PC-9 (cell line): ENCODE measurements around the gene HNRNPH3. TPM values are rescaled to one million over a fixed set of nuclear protein-coding genes. Genes with fewer than 3 reads are reported as not detected.

Experiments
- BruUV-seq: library from RNA; stranded (reverse); fragments of 400-500 nt; replicated peaks from 2 replicates; lab custom pipeline; 2021; lab: Mats Ljungman, UMichigan
- CTCF ChIA-PET: fragments of 300-600 bp; sonication (Branson Sonifier 250); formaldehyde crosslinking; loops from one replicate; lab custom pipeline; 2022; ENCODE audit warnings: antibody characterized with exemption; lab: Charles Lee
- POLR2A ChIA-PET: fragments of 300-600 bp; sonication (Branson Sonifier 250); formaldehyde crosslinking; loops from one replicate; lab custom pipeline; 2022; ENCODE audit warnings: antibody characterized with exemption; ENCODE audit not compliant: unreplicated experiment; lab: Charles Lee
- DNase-seq, 2 experiments: peaks; one replicate each; pipeline versions ENCODE4 v3.0.0 to v3.0.0-alpha.2; 2015 to 2022; ENCODE audit warnings: mixed read lengths in 1 of 2
- H2AFZ ChIP-seq: fragments of 200-600 bp; sonication (generic); 2 replicates; pipeline ENCODE4 v1.8.1; 2017; ENCODE audit warnings: antibody characterized with exemption
- H3F3A ChIP-seq: fragments of 200-600 bp; sonication (generic); 2 replicates; pipeline ENCODE4 v1.8.1; 2017; ENCODE audit warnings: antibody characterized with exemption, mild to moderate bottlenecking, low read depth; ENCODE audit not compliant: insufficient read depth
- H3K27ac ChIP-seq: fragments of 200-600 bp; sonication (generic); 2 replicates; pipeline ENCODE4 v1.6.1; 2016; ENCODE audit warnings: mixed run types
- H3K27me3 ChIP-seq: fragments of 200-600 bp; sonication (generic); 2 replicates; pipeline ENCODE4 v1.6.1; 2016; ENCODE audit warnings: low read depth, mixed run types; ENCODE audit not compliant: insufficient read depth
- H3K36me3 ChIP-seq: fragments of 200-600 bp; sonication (generic); 2 replicates; pipeline ENCODE4 v1.6.1; 2016; ENCODE audit warnings: low read depth, mixed run types
- H3K4me1 ChIP-seq: fragments of 200-600 bp; sonication (generic); replicated peaks from 2 replicates; pipeline ENCODE4 v1.6.1; 2016; ENCODE audit warnings: mixed run types; ENCODE audit not compliant: insufficient read depth
- H3K4me2 ChIP-seq: fragments of 200-600 bp; sonication (generic); 2 replicates; pipeline ENCODE4 v1.6.1; 2017; ENCODE audit warnings: mixed run types
- H3K4me3 ChIP-seq: fragments of 200-600 bp; sonication (generic); 2 replicates; pipeline ENCODE4 v1.6.1; 2016; ENCODE audit warnings: mixed run types
- H3K79me2 ChIP-seq: fragments of 200-600 bp; sonication (generic); 2 replicates; pipeline ENCODE4 v1.6.1; 2017; ENCODE audit warnings: low read depth, mixed run types
- H3K9me2 ChIP-seq: fragments of 200-600 bp; sonication (generic); 2 replicates; pipeline ENCODE4 v1.8.1; 2017; ENCODE audit warnings: mild to moderate bottlenecking; ENCODE audit not compliant: insufficient read depth
- H3K9me3 ChIP-seq: fragments of 200-600 bp; sonication (generic); 2 replicates; pipeline ENCODE4 v1.8.1; 2016; ENCODE audit warnings: low read depth; ENCODE audit not compliant: insufficient read depth
- H4K20me1 ChIP-seq: fragments of 200-600 bp; sonication (generic); 2 replicates; pipeline ENCODE4 v1.8.1; 2017; ENCODE audit not compliant: insufficient read depth
- EZH2 ChIP-seq: fragments of 200-600 bp; sonication (generic); IDR thresholded peaks from 2 replicates; pipeline ENCODE4 v1.8.0; 2017; ENCODE audit warnings: antibody characterized with exemption, low read depth
- intact Hi-C: fragments of 100-400 bp; cut with micrococcal nuclease; formaldehyde crosslinking; loops from one replicate; pipeline ENCODE4 v1.10.0; 2022; ENCODE audit not compliant: unreplicated experiment
- total RNA-seq: library from RNA; stranded (reverse); gene quantifications from 2 replicates; pipeline ENCODE4 v1.2.3, GENCODE V29; 2021
- TF ChIP-seq, protein P1 (sequence below): fragments of 200-600 bp; sonication (generic); conservative IDR thresholded peaks from 2 replicates; pipeline ENCODE4 v1.6.1; 2017; ENCODE audit warnings: mixed run types, antibody characterized with exemption, mild to moderate bottlenecking, moderate library complexity

Gene HNRNPH3
- total RNA-seq, 1 experiment from 2014 or later, result 175 TPM

DNA sequence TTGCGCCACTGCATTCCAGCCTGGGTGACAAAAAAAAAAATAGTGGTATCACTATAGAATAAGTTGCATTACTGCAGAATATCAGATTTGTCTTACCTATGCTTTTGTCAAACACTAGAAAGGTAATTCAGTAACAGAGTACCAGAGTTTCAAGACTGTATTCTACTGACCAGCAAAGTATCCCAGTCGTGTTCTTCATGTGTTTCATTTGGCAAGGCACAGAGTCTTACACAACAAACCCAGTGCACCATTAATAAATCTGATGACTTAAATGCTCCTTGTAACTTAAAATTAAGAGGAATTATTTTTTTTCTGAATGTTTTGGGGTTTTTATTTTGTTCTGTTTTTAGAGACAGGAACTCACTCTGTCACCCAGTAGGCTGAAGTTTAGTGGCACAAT is 35.3 kb downstream of the HNRNPH3 start:
- Histone ChIP-seq H3K79me2 (no peaks in the 10 kb centered on the region), H3K36me3 (peaks cover 21% of the 10 kb centered on the region), H3K9me3 (0 out of 2 replicates have a peak, but pooled peaks cover 5% of the 10 kb centered on the region), H3K27me3 (no peaks in the 10 kb centered on the region), H3K27ac (no peak overlapping the region), H3K9me2 (no peaks in the 10 kb centered on the region), H3K4me3 (no peak overlapping the region), H4K20me1 (no peaks in the 10 kb centered on the region), H3K4me1 (no peaks in the 10 kb centered on the region), H3F3A (no peaks in the 10 kb centered on the region; the same call in 1 of the 2 replicates), H3K4me2 (no peak overlapping the region), H2AFZ (no peak overlapping the region)
- no TSS peak for BruUV-seq
- intact Hi-C loops, result no loop called here
- POLR2A ChIA-PET, result no interaction called here
- no peak for DNase-seq
- TF ChIP-seq, protein P1, sequence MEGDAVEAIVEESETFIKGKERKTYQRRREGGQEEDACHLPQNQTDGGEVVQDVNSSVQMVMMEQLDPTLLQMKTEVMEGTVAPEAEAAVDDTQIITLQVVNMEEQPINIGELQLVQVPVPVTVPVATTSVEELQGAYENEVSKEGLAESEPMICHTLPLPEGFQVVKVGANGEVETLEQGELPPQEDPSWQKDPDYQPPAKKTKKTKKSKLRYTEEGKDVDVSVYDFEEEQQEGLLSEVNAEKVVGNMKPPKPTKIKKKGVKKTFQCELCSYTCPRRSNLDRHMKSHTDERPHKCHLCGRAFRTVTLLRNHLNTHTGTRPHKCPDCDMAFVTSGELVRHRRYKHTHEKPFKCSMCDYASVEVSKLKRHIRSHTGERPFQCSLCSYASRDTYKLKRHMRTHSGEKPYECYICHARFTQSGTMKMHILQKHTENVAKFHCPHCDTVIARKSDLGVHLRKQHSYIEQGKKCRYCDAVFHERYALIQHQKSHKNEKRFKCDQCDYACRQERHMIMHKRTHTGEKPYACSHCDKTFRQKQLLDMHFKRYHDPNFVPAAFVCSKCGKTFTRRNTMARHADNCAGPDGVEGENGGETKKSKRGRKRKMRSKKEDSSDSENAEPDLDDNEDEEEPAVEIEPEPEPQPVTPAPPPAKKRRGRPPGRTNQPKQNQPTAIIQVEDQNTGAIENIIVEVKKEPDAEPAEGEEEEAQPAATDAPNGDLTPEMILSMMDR, result no peak
- no peak for TF ChIP-seq EZH2
- CTCF ChIA-PET, result no interaction called here

DNA sequence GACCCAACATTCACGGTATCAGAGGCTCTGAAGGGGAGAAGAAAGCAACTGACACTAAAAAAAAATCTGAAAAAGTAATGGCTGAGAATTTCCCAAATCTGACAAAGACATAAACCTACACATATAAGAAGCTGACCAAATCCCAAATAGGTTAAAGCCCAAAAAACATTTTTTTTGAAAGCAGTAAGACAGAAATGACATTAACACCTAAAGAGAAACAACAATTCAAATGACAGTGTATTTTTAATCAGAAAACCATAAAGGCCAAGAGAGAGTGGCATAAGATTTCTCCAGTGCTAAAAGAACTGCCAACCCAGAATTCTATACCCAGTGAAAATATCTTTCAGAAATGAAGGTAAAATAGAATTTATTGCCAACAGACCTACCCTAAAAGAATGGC is 39.7 kb downstream of the HNRNPH3 start:
- no peak overlapping the region for H3K4me2 ChIP-seq
- no peaks in the 10 kb centered on the region for H3K9me2 ChIP-seq
- peaks cover 10% of the 10 kb centered on the region; the same call in 1 of the 2 replicates for H3K9me3 ChIP-seq
- no peak overlapping the region for H2AFZ ChIP-seq
- no peak for TF ChIP-seq EZH2
- TF ChIP-seq, protein P1, result no peak
- intact Hi-C loops, result no loop called here
- no TSS peak for BruUV-seq
- no peak overlapping the region for H3K27ac ChIP-seq
- ChIA-PET POLR2A (no interaction called here), CTCF (no interaction called here)
- peaks cover 20% of the 10 kb centered on the region; the same call in 1 of the 2 replicates for H3K36me3 ChIP-seq
- no peaks in the 10 kb centered on the region for H4K20me1 ChIP-seq
- no peaks in the 10 kb centered on the region for H3K4me1 ChIP-seq
- H3K4me3 ChIP-seq, result no peak overlapping the region
- DNase-seq, result no peak
- H3F3A ChIP-seq, result no peaks in the 10 kb centered on the region; the same call in none of the 2 replicates
- no peaks in the 10 kb centered on the region for H3K27me3 ChIP-seq
- H3K79me2 ChIP-seq, result no peaks in the 10 kb centered on the region

DNA sequence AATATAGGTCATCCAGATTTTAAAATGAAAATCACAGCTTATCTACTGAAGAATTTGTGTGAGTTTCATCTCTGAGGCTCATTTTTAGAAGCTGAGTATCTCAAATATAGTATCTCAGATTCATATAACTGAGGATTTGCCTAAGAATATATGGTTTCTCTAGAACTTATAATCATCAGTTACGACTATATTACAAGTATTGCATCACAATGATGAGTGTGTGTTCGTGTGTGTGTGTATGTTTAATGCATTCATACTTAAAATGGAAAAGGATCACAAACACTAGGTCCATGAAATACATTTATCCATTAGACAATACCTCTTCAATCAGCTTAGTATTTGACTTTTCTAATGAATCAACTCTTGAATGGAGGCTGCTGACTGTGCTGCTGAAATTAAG is 53.9 kb downstream of the HNRNPH3 start:
- Histone ChIP-seq H3F3A (peaks cover 8% of the 10 kb centered on the region; the same call in 1 of the 2 replicates), H3K9me3 (no peaks in the 10 kb centered on the region), H3K4me3 (no peak overlapping the region), H3K4me1 (no peaks in the 10 kb centered on the region), H3K79me2 (no peaks in the 10 kb centered on the region), H3K27me3 (no peaks in the 10 kb centered on the region), H3K4me2 (no peak overlapping the region), H3K27ac (no peak overlapping the region), H3K9me2 (no peaks in the 10 kb centered on the region), H3K36me3 (peaks cover 15% of the 10 kb centered on the region; the same call in 1 of the 2 replicates), H2AFZ (no peak overlapping the region), H4K20me1 (no peaks in the 10 kb centered on the region)
- ChIA-PET POLR2A (interaction anchor here (0.6 to 0.7 kb wide), 2 partner anchors 73 to 585 kb away, joined by 4 to 5 read pairs; no protein-coding TSS in a partner anchor), CTCF (no interaction called here)
- no peak for DNase-seq
- intact Hi-C loops, result no loop called here
- no TSS peak for BruUV-seq
- no peak for TF ChIP-seq EZH2
- TF ChIP-seq, protein P1, result no peak

Other genes starting within 250 kb of the HNRNPH3 start
- gene MYPN, start 222.6 kb upstream of the HNRNPH3 start, total RNA-seq, result 3.9 and 4.1 TPM in 2 replicates
- not detected in 2 replicates for gene ATOH7, start 100.0 kb upstream of the HNRNPH3 start, total RNA-seq
- 9.3 and 11.7 TPM in 2 replicates for gene PBLD, start 864 bp downstream of the HNRNPH3 start, total RNA-seq
- 26.7 and 30.5 TPM in 2 replicates for gene RUFY2, start 75.2 kb downstream of the HNRNPH3 start, total RNA-seq
- gene DNA2, start 139.9 kb downstream of the HNRNPH3 start, total RNA-seq, result 27.5 and 33.4 TPM in 2 replicates
- 12.6 and 20.3 TPM in 2 replicates for gene SLC25A16, start 195.5 kb downstream of the HNRNPH3 start, total RNA-seq
- gene TET1, start 228.3 kb downstream of the HNRNPH3 start, total RNA-seq, result 1.9 and 2.4 TPM in 2 replicates